HG03342 (cell line): ENCODE measurements around the gene SLC19A1.

Source experiments
- ATAC-seq: cut with Tn5 transposase; IDR thresholded peaks from one replicate; pipeline ENCODE4 v1.9.1; 2021; ENCODE audit warnings: mild to moderate bottlenecking, moderate library complexity; ENCODE audit not compliant: unreplicated experiment

Gene SLC19A1

DNA sequence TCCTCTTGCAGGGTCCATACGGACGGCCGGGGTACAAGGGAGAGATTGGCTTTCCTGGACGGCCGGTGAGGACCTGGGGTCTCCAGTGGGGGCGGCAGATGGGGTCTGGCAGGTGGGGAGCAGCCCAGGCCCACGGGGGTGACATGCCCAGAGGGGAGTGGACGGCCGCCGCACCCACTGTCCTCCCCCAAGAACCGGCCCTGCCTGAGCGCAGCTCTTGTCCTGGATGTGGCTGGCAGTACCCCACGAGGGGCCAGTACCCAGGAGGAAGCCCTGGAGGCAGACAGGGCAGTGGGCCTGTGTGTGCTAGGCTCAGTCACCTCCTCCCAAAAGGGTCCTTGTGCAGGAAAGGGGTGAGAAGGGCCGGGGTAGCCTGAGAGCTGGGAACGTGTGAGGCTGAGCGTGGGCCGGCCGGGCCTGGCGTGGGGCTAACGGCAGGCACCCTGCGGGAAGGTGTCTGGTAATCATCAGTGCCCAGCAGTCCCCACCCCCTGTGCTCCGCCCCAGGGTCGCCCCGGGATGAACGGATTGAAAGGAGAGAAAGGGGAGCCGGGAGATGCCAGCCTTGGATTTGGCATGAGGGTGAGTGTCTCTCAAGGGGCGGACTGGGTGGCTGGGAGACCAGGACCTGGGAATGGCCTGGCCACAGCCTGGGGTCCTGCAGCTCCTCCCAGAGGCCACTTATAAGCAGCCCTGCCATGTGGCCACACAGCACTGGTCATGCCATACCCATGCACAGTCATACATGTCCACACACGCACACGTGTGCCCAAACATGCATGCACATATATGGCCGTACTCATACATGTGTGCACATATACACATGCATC lies 47.2 kb downstream of the SLC19A1 start:
- no peak for ATAC-seq

DNA sequence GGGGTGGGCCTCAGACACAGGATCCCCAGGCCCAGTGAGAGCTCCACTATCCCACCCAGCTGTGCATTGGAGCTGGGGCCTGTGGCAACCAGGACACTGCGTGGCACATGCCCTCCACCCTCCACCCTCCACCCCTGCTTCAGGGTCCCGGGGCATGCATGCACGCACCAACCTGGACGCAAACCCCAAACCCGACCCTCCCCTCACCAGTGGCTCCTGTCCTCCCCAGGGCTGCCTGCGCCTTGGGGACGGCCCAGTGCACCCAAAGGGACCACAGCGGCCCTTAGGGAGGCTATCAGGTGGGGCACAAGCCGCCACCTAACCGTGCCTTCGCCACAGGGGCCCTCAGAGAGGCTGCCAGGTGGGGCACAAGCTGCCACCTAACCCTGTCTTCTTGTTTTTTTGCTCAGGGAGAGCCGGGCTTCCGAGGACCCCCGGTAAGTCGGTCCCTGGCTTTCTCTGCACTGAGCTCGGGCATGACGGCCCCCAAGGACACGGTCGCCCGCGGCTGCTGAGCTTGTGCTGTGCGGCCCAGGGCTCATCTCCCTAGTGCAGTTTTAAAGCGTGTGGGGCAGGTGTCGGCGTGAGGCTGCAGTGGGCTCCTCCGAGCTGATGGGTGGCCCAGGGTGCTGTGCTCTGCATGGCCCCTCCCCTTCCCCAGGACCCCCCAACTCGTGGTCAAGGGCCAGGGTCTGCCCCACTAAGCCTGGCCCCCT lies 47.9 kb downstream of the SLC19A1 start:
- ATAC-seq, result no peak

DNA sequence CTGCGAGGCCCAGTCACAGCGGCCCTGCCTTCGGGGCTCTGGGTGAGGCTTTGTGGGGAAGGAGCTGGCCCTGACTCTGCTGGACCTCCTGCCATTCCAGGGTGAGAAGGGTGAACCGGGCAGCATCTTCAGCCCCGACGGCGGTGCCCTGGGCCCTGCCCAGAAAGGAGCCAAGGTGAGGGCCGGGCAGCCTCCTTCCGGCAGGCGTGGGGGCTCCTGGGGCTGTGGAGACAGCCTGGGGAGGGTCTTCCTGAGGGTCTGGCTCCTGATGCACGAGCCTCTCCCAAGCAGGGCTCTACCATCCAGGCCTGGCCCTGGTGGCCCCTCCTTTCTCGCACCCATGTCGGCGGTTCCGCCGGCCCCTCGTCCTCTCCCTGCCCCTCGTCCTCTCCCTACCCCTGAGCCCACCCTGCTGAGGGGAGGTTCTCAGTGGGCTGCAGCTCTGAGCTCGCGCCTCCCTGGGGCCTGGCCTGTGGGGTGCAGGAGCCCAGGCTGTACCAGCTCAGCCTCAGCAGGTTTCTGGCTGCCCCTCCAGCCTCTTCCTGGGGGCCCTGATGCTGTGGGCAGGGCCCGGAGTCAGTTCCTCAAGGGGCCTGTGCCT lies 48.7 kb downstream of the SLC19A1 start:
- ATAC-seq, result no peak

DNA sequence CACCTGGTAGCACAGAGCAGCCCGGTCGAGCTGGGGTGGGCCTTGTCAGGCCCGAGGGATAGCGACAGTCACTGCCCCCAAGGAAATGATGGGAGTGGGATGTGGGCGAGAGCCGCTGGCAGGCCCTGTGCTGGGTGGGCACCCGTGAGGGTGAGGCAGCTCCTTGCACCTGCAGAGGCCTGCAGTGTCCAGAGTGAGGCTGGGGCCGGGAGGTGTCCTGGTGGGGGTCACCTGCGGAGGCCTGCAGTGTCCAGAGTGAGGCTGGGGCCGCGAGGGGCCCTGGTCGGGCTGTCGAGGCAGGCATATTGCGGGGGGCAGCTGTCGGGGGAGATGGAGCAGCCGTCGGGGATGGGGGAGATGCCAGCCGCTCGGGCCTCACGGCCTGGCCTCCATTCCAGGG lies 49.5 kb downstream of the SLC19A1 start:
- no peak for ATAC-seq

DNA sequence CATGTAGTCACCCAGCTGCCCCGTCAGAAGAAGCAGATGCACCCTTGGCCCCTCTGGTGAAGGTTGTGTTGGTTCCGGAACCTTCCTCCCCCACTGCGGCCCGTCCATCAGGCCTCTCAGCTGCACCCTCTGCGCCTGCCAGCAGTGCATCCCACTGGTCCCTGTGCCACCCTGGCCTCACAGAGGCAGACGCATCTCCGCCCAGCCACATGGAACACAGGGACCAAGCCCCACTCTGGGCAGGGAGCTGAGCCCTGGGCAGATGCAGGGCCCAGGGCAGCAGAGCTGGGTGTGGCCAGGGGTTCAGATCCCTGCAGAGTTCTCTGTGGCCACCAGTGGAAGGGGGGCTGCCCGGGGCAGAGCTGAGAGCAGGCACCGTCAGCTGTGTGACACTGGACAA lies 50.6 kb downstream of the SLC19A1 start:
- ATAC-seq, result no peak

DNA sequence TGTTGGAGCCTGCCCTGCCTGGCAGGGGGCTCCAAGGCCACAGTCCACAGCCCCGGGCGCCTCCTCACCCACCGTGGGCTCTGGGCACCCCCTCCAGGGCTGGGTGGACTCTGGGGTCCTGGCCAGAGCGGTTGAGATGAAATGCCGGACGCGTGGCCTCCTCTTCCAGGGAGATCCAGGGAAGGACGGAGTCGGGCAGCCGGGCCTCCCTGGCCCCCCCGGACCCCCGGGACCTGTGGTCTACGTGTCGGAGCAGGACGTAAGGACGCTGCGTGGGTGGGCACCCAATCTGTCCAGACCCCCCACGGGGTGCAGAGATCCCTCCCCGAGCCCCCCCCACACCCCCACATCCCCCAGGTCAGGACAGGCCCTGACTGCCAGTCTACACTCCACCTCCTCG lies 51.2 kb downstream of the SLC19A1 start:
- ATAC-seq, result no peak

DNA sequence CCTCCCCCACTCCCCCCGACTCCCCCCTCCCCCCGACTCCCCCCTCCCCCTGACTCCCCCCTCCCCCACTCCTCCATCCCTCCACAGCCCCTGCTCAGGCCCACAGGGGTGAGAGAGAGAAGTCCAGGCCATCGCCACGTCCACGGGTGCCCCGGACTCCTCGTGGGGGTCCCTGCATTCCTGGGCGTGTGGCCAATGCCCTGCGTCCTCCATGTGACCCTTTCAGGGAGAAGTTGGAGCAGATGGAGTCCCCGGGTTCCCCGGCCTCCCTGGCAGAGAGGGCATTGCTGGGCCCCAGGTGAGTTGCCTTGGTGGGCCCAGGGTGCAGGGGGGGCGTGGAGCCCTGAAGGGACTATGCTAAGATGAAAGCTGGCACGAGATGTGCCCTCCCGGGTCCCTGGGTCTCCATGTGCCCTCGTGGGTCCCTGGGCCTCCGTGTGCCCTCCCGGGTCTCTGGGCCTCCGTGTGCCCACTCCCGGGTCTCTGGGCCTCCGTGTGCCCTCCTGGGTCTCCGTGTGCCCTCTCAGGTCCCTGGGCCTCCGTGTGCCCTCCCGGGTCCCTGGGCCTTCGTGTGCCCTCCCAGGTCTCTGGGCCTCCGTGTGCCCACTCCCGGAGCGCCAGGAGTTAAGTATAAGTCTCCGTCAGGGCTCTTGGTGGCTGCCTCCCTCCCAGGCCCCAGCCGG lies 52.0 kb downstream of the SLC19A1 start:
- no peak for ATAC-seq

DNA sequence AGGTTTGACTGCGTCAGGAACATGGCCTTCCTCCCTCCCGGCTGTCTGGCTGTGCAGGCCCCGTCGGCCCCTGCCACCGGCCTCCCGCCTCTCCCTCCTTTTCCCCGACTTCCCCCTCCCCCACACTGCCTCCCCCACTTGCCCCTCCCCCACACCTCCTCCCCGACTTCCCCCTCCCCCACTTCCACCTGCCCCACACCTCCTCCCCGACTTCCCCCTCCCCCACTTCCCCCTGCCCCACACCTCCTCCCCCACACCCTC lies 52.6 kb downstream of the SLC19A1 start:
- ATAC-seq, result no peak

DNA sequence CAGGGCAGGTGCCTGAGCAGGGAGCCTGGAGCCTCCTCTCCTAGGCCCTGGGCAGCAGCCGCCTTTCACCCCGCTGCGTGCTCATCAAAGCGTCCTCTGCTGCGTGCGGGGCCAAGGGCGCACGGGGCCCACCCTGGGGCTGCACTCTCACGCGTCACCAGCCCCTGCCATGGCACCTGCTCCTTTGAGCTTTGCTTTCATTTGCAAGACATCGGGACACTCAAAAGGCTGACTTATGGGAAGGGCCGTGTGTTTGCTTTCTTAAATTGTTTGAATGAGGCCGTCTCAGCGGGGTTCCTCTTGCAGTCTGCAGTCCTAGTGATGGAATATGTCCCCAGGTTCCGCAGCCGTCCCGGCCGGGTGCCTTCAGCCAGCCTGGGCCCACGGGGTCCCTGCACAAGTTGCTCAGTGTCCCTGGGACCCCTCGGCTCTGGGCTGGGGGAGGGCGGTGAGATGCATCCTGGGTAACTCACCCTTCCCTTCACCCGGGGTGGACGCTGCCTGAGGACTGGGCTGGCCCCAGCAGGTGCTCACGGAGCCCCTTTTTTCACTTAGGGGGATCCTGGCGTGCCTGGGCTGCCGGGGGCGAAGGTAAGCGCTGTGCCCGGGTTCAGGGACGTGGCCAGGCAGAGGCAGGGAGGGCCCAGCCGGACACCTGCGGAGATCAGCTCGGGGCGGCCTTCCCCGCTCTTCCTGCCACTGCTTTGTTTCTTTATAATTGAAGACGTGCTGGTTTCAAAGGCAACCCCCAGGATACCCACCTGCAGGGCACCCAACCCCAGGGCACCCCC lies 53.1 kb downstream of the SLC19A1 start:
- ATAC-seq, result no peak

DNA sequence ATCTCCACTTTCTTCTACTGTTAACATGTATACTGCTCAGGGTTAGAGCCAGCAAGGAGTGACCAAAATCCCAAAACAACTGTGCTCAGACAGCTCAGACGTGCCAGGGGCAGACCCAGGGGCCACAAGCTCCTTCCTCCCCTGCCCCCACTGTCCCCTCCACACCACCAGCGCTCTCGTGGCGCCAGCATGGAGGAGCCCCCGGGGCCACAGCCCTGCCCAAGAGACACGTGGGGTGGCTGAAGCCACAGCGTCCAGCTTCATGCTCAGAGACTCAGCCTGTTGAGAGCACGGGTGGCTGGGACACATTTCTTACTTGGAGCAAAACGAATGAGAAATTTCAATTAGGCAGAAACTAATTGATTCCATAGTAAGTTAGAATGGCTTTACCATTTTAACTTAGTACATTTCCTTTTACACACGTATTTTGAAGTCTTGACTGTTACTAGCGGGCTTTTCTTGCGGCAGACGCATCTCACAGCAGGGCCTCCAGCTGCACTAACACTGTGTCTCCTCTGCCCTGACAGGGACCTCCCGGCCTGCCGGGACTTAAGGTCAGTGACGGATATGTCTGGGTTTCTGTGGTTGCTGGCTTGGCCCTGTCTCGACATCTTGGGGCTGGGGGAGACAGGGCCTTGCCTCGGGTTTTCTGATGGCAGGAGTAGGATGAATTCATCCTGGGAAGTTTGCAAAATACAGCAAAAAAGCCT lies 54.2 kb downstream of the SLC19A1 start:
- no peak for ATAC-seq

DNA sequence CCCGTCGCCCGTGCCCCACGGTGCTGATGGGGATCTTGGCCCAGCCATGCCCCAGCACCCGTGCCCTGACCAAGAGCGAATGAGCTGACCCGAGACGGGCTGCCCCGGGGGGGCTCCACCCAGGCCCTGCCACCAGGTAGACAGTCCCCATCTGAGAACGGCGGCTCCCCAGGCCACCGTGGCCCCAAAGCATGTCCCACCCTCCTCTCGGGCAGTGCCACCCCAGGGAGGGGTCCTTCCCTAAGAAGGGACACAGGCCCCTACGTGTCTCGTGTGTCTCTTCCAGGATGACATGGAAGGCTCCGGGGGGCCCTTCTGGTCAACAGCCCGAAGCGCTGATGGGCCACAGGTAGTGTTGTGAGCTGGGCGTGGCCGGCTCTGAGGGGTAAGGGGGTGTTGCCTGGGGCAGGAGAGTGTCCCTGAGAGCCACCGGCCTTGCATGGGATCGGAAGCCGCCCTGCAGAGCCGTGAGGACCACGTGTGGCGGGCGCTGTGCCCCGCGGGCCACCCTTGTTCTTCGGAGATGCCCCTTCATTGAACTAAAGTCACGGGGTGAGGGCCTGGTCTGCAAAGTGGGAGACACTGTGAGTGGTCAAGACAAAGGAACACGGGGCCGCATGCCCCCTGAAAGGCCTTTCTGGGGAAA lies 55.0 kb downstream of the SLC19A1 start:
- ATAC-seq, result no peak

DNA sequence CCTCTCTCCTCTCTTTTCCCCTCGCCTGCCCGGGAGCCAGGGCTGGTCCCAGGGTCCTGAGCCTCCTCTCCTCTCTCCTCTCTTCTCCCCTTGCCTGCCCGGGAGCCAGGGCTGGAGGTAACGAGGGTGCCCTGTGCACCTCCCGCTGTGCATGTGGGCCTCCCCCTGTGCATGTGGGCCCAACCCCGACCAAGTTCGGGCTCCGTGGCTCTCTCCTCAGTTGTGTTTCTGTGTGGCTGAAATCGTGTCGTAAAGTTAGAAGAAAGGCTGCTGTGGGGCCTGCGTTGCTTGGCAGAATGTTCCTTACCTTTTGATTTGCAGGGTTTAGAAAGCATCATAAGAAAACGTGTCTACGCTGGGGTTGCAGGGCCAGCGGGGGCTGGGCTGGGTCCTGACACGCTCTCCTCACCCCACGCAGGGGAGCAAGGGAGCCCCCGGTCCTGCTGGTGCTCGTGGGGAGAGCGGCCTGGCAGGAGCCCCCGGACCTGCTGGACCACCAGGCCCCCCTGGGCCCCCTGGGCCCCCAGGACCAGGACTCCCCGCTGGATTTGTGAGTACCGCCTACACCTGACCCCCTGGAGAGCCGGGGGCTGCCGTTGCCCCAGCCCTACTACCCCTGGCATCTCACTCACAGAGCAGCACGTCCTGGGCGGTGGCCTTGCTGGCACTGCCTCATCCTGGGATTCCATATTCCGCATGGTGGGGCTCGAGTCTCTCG lies 55.6 kb downstream of the SLC19A1 start:
- ATAC-seq, result no peak

DNA sequence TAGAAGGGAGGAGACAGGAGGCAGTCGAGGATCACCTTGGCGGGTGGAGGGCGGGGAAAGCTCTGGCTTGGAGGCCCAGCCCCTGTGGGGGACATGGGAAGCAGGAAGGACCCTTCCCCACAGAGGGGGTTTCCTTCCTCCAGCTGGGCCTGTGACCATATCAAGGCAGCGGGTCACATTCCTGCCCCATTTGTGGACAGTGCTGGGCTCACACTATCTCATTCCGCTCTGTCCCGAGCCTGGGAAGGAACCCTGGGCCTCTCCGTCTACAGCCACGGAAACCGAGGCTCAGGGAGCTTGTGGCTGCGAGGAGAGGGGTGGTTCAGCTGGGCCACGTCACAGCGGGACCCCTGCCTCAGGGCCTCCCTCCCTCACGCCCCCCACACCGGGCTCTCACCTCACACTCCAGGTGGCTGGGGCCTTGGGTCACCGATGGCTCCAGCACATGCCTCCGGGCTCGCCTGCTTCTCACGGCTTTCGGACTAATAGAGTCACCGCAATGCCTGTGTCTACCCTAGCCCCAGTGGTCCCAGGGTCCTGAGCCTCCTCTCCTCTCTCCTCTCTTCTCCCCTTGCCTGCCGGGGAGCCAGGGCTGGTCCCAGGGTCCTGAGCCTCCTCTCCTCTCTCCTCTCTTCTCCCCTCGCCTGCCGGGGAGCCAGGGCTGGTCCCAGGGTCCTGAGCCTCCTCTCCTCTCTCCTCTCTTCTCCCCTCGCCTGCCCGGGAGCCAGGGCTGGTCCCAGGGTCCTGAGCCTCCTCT lies 56.4 kb downstream of the SLC19A1 start:
- ATAC-seq, result no peak

DNA sequence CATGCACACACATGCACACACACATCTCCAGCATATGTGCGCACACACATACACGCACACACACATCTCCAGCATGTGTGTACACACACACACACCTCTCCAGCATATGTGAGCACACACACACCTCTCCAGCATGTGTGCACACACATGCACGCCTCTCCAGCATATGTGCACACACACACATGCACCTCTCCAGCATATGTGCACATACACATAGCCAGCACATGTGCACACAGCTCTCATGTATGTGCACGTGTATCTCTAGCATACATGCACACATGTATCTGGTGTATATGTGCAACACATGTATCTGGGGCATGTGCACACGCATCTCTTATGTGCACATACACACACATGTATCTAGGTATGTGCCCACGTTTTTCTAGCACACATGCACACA lies 57.9 kb downstream of the SLC19A1 start:
- no peak for ATAC-seq

DNA sequence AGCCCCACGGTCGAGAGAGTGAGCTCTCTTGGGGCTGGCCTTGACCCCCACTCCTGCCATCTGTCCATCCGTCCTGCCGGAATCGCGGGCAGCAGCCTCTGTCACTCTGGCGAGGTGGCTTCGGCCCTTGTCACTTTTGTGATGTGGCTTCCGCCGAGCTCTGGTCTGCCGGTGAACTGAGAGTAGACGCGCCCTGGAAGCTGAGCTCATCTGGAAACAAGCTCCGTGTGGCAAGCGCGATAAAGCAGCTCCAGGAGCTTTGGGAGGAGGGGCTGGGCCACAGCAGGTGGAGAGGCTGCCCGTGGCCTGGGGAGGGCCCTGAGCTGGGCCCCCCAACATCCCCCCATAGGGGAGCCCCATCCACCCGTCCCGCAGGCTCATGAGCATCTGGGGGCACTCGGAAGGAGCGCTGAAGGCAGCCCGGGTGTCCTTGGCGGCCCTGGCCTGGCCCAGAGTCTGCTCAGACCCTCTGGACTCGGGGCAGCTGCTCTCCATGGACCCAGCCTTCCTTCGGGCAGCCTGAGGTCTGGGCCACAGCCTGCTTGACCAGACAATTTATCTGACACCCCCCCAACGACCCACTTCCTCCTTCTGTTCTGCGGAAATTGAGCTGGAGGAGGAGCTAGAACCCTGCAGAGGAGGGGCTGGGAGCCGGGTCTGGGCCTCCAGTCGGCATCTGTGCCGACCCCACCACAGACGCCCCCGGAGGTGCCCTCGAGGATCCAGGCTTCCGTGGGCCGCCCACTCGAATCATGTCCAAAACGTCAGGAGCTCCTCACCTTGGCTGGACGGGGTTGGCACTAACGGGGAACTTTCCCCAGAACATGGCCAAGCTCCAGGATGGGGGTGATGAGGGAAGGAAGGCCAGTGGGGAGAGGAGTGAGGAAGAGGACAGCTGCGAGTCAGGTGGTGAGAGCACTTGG lies 59.1 kb downstream of the SLC19A1 start:
- no peak for ATAC-seq

DNA sequence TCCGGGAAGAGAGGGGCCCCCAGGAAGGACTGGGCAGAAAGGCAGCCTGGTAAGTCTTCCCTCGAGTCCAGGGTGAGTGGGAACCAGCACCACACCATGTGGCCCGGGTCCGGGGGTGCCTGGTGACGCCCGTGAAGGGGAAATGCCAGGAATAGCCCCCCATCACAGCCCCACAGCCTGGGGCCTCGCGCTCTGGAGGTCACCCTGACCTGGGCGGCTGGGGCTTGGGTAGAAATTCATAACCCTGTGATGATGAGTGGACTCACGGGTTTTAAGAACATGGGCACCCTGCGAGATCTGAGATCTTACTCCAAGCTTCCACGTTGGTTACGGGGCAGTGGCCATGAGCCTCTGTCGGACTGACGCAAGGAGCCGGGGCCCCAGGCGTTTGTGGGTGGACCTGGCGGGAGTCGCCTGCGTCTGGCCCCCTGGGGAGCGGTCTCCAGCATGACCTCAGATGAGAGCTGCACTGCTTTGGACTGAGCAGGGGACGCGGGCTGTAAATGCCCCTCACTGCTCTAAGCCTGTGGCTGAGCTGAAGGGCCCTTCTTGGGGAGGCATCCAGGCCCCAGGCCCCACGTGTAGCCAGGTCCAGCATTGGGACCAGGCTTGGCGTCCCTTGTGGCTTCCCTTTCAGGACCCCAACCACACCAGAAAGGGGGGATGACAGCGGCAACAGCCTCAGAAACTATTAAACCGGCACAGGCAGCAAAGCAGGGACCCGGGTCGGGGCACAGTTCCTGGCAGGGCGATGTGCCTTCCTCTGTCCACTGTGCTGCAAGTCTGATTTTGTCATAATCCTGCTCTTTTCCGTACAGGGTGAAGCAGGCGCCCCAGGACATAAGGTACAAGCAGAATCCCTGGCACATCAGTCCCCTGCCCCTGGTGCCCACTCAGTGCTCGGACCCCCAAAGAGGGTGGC lies 60.0 kb downstream of the SLC19A1 start:
- ATAC-seq, result no peak
